PC-9 (cell line): Measurements from ENCODE around the gene HPSE.

Source experiments
- CTCF ChIP-seq: fragments of 200-600 bp; sonication (generic); conservative IDR thresholded peaks from 2 replicates; pipeline ENCODE4 v1.6.1; 2017; ENCODE audit warnings: mixed run types, antibody characterized with exemption, mild to moderate bottlenecking, moderate library complexity
- EZH2 ChIP-seq: fragments of 200-600 bp; sonication (generic); IDR thresholded peaks from 2 replicates; pipeline ENCODE4 v1.8.0; 2017; ENCODE audit warnings: antibody characterized with exemption, low read depth

DNA sequence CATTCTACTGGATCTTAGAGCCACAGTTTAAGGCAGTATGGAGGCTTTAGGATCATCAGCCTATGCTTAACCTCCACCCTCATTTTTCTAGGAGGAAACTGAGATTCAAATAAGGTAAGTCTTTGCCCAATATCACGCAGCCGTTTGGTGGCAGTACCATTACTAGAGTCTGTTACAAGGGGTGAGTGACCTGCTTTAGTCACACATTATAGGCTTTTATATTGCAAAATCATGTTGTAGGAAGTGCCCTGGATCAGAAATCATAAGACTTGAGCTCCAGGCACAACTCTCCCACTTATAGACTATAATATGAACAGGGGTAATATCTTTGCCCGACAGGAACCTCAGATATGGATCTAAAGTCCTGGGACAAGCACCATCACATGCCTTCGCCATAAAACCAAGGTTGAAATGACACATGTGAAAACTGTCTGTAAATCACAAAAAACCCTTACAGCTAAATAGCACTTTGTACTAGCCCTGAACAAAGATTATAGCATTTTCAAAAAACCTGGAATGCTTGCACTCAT is 19.2 kb downstream of the HPSE start:
- TF ChIP-seq CTCF, result no peak
- TF ChIP-seq EZH2, result no peak
